Activated CD4-positive, alpha-beta T cell treated with anti-CD3 and anti-CD28 coated beads for 36 hours (primary cell): ENCODE results near the gene FAM174C. TPM values are rescaled to one million over a fixed set of nuclear protein-coding genes. Genes with fewer than 3 reads are reported as not detected.
A peak's percentile ranks its signal among the peaks of the same experiment; 100 is the strongest.

Experiments used
- ATAC-seq: fragments of 200-7000 bp; cut with Tn5 transposase; one replicate; pipeline ENCODE4 v1.10.0; 2021; ENCODE audit warnings: mild to moderate bottlenecking, moderate library complexity
- CTCF ChIA-PET: fragments of 350-600 bp; sonication (Branson Sonifier 250); formaldehyde crosslinking; loops from one replicate; lab custom pipeline; 2021; ENCODE audit warnings: antibody characterized with exemption; lab: Charles Lee
- POLR2A ChIA-PET: fragments of 350-600 bp; sonication (Branson Sonifier 250); formaldehyde crosslinking; loops from one replicate; lab custom pipeline; 2021; ENCODE audit warnings: antibody characterized with exemption, inconsistent platforms; lab: Charles Lee
- DNase-seq: peaks from one replicate; pipeline ENCODE4 v3.0.0-alpha.2; 2020
- H3K27ac Mint-ChIP-seq: one replicate; pipeline ENCODE4 v1.8.0; 2021; ENCODE audit warnings: mixed read lengths
- H3K27me3 Mint-ChIP-seq: one replicate; pipeline ENCODE4 v1.8.0; 2021; ENCODE audit warnings: mixed read lengths
- H3K36me3 Mint-ChIP-seq: one replicate; pipeline ENCODE4 v1.8.0; 2021; ENCODE audit warnings: low read depth, mixed read lengths
- H3K4me1 Mint-ChIP-seq: one replicate; pipeline ENCODE4 v1.8.0; 2021; ENCODE audit warnings: mixed read lengths
- H3K4me3 Mint-ChIP-seq: one replicate; pipeline ENCODE4 v1.8.0; 2021; ENCODE audit warnings: mild to moderate bottlenecking, moderate library complexity, mixed read lengths
- H3K9me3 Mint-ChIP-seq: one replicate; pipeline ENCODE4 v1.8.0; 2021; ENCODE audit warnings: low read depth, mixed read lengths
- intact Hi-C, 2 experiments: fragments of 100-400 bp; cut with DNase I in 1 of 2; cut with micrococcal nuclease in 1 of 2; formaldehyde crosslinking; loops; one replicate each; pipeline versions ENCODE4 v1.14.2 to v1.15.1; 2022 to 2024; cut with DNase I, micrococcal nuclease
- total RNA-seq, 2 experiments: library from RNA; stranded (reverse); gene quantifications; one replicate each; pipeline ENCODE4 v1.2.3, GENCODE V29; 2021

The FAM174C gene
- total RNA-seq, 2 experiments from 2014 or later = 75.3 to 88.3 TPM

GRCh38 chr19:1269478-1270212, 5.7 kb upstream of the FAM174C start:
- intact Hi-C loops = loop anchor here (1.0 to 10.0 kb wide), 10 partner anchors 9 to 825 kb away; partner anchors contain the start of genes DAZAP1 (in 1 of the 2), GPX4 (in 1 of the 2), IZUMO4 (in 1 of the 2) and KLF16 (in 1 of the 2)
- H3K27me3 Mint-ChIP-seq = no peaks in the 10 kb centered on the region
- H3K4me3 Mint-ChIP-seq = peak overlapping the region; percentile 84
- H3K36me3 Mint-ChIP-seq = peaks cover 50% of the 10 kb centered on the region
- H3K27ac Mint-ChIP-seq = peak overlapping the region; percentile 87
- ChIA-PET CTCF (interaction anchor here (0.6 to 7.2 kb wide), 9 partner anchors 11 to 202 kb away, joined by 3 to 163 read pairs (median 4); partner anchors contain the start of genes ARHGAP45 and ATP5F1D), POLR2A (interaction anchor here (0.5 to 1.7 kb wide), 28 partner anchors 8 to 759 kb away, joined by 3 to 59 read pairs (median 4); partner anchors contain the start of genes CNN2, NDUFS7, REEP6 and RNU6-2)
- H3K4me1 Mint-ChIP-seq = peaks cover 68% of the 10 kb centered on the region
- peak; percentile 27 for ATAC-seq
- peak; percentile 93 for DNase-seq
- H3K9me3 Mint-ChIP-seq = no peaks in the 10 kb centered on the region

- no peak for ATAC-seq
- ChIA-PET POLR2A (interaction anchor here (1.7 kb wide), 2 partner anchors 25 to 221 kb away, joined by 7 to 59 read pairs; partner anchors contain the start of gene REEP6), CTCF (no interaction called here)
Measured at GRCh38 chr19:1270213-1270853, 5.0 kb upstream of the FAM174C start.

GRCh38 chr19:1270854-1271527, 4.3 kb upstream of the FAM174C start:
- intact Hi-C loops = no loop called here
- H3K9me3 Mint-ChIP-seq = no peaks in the 10 kb centered on the region
- peaks cover 60% of the 10 kb centered on the region for H3K4me1 Mint-ChIP-seq
- ChIA-PET POLR2A (interaction anchor here (1.0 kb wide), 1 partner anchor 27 kb away, joined by 5 read pairs; no protein-coding TSS in a partner anchor), CTCF (interaction anchor here (3.2 kb wide), 1 partner anchor 27 kb away, joined by 21 read pairs; no protein-coding TSS in a partner anchor)
- H3K27me3 Mint-ChIP-seq = no peaks in the 10 kb centered on the region
- peak overlapping the region; percentile 87 for H3K27ac Mint-ChIP-seq
- no peak for ATAC-seq
- H3K4me3 Mint-ChIP-seq = peak overlapping the region; percentile 84
- peaks cover 49% of the 10 kb centered on the region for H3K36me3 Mint-ChIP-seq
- no peak for DNase-seq

More at GRCh38 chr19:1270213-1270853, 5.0 kb upstream of the FAM174C start:
- intact Hi-C loops = no loop called here
- Mint-ChIP-seq H3K27ac (peak overlapping the region; percentile 87), H3K4me3 (peak overlapping the region; percentile 84), H3K4me1 (peaks cover 65% of the 10 kb centered on the region), H3K27me3 (no peaks in the 10 kb centered on the region), H3K36me3 (peaks cover 49% of the 10 kb centered on the region), H3K9me3 (no peaks in the 10 kb centered on the region)
- no peak for DNase-seq

- peaks cover 62% of the 10 kb centered on the region for H3K4me1 Mint-ChIP-seq
- intact Hi-C loops = no loop called here
Measured at GRCh38 chr19:1271528-1272422, 3.6 kb upstream of the FAM174C start.

GRCh38 chr19:1272423-1273262, 2.7 kb upstream of the FAM174C start:
- intact Hi-C loops = no loop called here

More at GRCh38 chr19:1271528-1272422, 3.6 kb upstream of the FAM174C start:
- no peaks in the 10 kb centered on the region for H3K9me3 Mint-ChIP-seq
- no peak for DNase-seq
- CTCF ChIA-PET = interaction anchor here (3.2 kb wide), 1 partner anchor 28 kb away, joined by 21 read pairs; no protein-coding TSS in a partner anchor
- no peaks in the 10 kb centered on the region for H3K27me3 Mint-ChIP-seq
- H3K27ac Mint-ChIP-seq = peak overlapping the region; percentile 87
- peaks cover 52% of the 10 kb centered on the region for H3K36me3 Mint-ChIP-seq
- POLR2A ChIA-PET = interaction anchor here (1.0 kb wide), 1 partner anchor 27 kb away, joined by 5 read pairs; no protein-coding TSS in a partner anchor
- ATAC-seq = no peak
- H3K4me3 Mint-ChIP-seq = peak overlapping the region; percentile 84

GRCh38 chr19:1273263-1274041, 1.9 kb upstream of the FAM174C start:
- POLR2A ChIA-PET = interaction anchor here (0.6 kb wide), 1 partner anchor 199 kb away, joined by 5 read pairs; no protein-coding TSS in a partner anchor
- Mint-ChIP-seq H3K27ac (peak overlapping the region; percentile 83), H3K4me3 (peak overlapping the region; percentile 83), H3K36me3 (peaks cover 61% of the 10 kb centered on the region), H3K4me1 (peaks cover 57% of the 10 kb centered on the region), H3K9me3 (no peaks in the 10 kb centered on the region), H3K27me3 (no peaks in the 10 kb centered on the region)
- DNase-seq (no peak), ATAC-seq (no peak)
- CTCF ChIA-PET = interaction anchor here (0.6 to 3.2 kb wide), 2 partner anchors 29 to 208 kb away, joined by 3 to 21 read pairs; no protein-coding TSS in a partner anchor
- intact Hi-C loops = loop anchor here in 1 of 2 experiments (2.0 kb wide), 1 partner anchor 319 kb away; the partner anchor contains the start of gene MBD3

More at GRCh38 chr19:1272423-1273262, 2.7 kb upstream of the FAM174C start:
- ChIA-PET CTCF (interaction anchor here (0.5 to 3.2 kb wide), 2 partner anchors 29 to 113 kb away, joined by 3 to 21 read pairs; no protein-coding TSS in a partner anchor), POLR2A (interaction anchor here (0.6 kb wide), 1 partner anchor 198 kb away, joined by 5 read pairs; no protein-coding TSS in a partner anchor)
- no peaks in the 10 kb centered on the region for H3K9me3 Mint-ChIP-seq
- peaks cover 55% of the 10 kb centered on the region for H3K36me3 Mint-ChIP-seq
- peak overlapping the region; percentile 45 for H3K4me3 Mint-ChIP-seq
- peak overlapping the region; percentile 83 for H3K27ac Mint-ChIP-seq
- ATAC-seq (no peak), DNase-seq (no peak)
- peaks cover 58% of the 10 kb centered on the region for H3K4me1 Mint-ChIP-seq
- H3K27me3 Mint-ChIP-seq = no peaks in the 10 kb centered on the region

- Mint-ChIP-seq H3K4me1 (peaks cover 52% of the 10 kb centered on the region), H3K27ac (peak overlapping the region; percentile 79), H3K9me3 (no peaks in the 10 kb centered on the region), H3K27me3 (no peaks in the 10 kb centered on the region), H3K4me3 (peak overlapping the region; percentile 83), H3K36me3 (peaks cover 64% of the 10 kb centered on the region)
- DNase-seq (no peak), ATAC-seq (no peak)
- CTCF ChIA-PET = interaction anchor here (0.6 to 3.2 kb wide), 2 partner anchors 30 to 208 kb away, joined by 3 to 21 read pairs; no protein-coding TSS in a partner anchor
- POLR2A ChIA-PET = no interaction called here
- intact Hi-C loops = loop anchor here in 1 of 2 experiments (2.0 kb wide), 1 partner anchor 319 kb away; the partner anchor contains the start of gene MBD3
Measured at GRCh38 chr19:1274081-1274851, 1.1 kb upstream of the FAM174C start.

GRCh38 chr19:1274852-1275259, 474 bp upstream of the FAM174C start:
- Mint-ChIP-seq H3K36me3 (peaks cover 65% of the 10 kb centered on the region), H3K9me3 (no peaks in the 10 kb centered on the region)
- CTCF ChIA-PET = interaction anchor here (0.6 to 1.0 kb wide), 2 partner anchors 8 to 31 kb away, joined by 3 to 12 read pairs; no protein-coding TSS in a partner anchor

More at GRCh38 chr19:1274852-1275259, 474 bp upstream of the FAM174C start:
- peak overlapping the region; percentile 79 for H3K27ac Mint-ChIP-seq
- H3K4me1 Mint-ChIP-seq = peaks cover 56% of the 10 kb centered on the region
- POLR2A ChIA-PET = interaction anchor here (0.7 to 1.0 kb wide), 5 partner anchors 8 to 167 kb away, joined by 3 to 5 read pairs (median 3); no protein-coding TSS in a partner anchor
- intact Hi-C loops = loop anchor here (1.0 to 5.0 kb wide), 15 partner anchors 14 to 612 kb away; partner anchors contain the start of genes DAZAP1 (in 2 of the 2), NDUFS7 (in 2 of the 2), MBD3 (in 1 of the 2) and PCSK4 (in 1 of the 2)
- H3K27me3 Mint-ChIP-seq = no peaks in the 10 kb centered on the region
- H3K4me3 Mint-ChIP-seq = peak overlapping the region; percentile 83
- ATAC-seq = no peak
- no peak for DNase-seq
